Adrenal gland (tissue), 12 donors: ENCODE measurements around the gene PSMD6. TPM values are rescaled to one million over a fixed set of nuclear protein-coding genes. Genes with fewer than 3 reads are reported as not detected.

Experiments
- DNase-seq, 7 donors: peaks; one replicate each; pipeline ENCODE4 v3.0.0-alpha.2; 2019 to 2020
- H3K27ac ChIP-seq, 5 donors: fragments of 200-600 bp; sonication (generic) in 4 of 5; 1 replicate in 3 of 5; 2 replicates in 2 of 5; pipeline versions ENCODE4 v1.5.1 to v1.8.0; 2016 to 2020; ENCODE audit warnings: mild to moderate bottlenecking in 1 of 5
- H3K27me3 ChIP-seq: fragments of 200-600 bp; 2 replicates; pipeline ENCODE4 v1.8.0; 2021
- H3K36me3 ChIP-seq, 2 donors: fragments of 200-600 bp; replicated peaks in 1 of 2; 1 replicate in 1 of 2; 2 replicates in 1 of 2; pipeline versions ENCODE4 v1.5.1 to v1.8.0; 2018 to 2022
- H3K4me1 ChIP-seq, 2 donors: fragments of 200-600 bp; replicated peaks in 1 of 2; 1 replicate in 1 of 2; 2 replicates in 1 of 2; pipeline versions ENCODE4 v1.5.1 to v1.8.0; 2018 to 2021
- H3K4me3 ChIP-seq, 4 donors: fragments of 200-600 bp; sonication (generic) in 3 of 4; one replicate each; pipeline ENCODE4 v1.5.1; 2016 to 2018
- H3K9me3 ChIP-seq, 3 donors: fragments of 200-600 bp; sonication (generic) in 1 of 3; replicated peaks in 1 of 3; 1 replicate in 2 of 3; 2 replicates in 1 of 3; pipeline versions ENCODE4 v1.5.1 to v1.8.0; 2016 to 2021
- POLR2A ChIP-seq, 2 donors: fragments of 450-650 bp; IDR thresholded peaks; one replicate each; pipeline ENCODE4 v1.6.1; 2017; ENCODE audit warnings: antibody characterized with exemption in 2 of 2, mild to moderate bottlenecking in 2 of 2, moderate library complexity in 1 of 2
- WGBS, 4 donors: extraction: QIAGEN DNeasy Blood & Tissue Kit in 2 of 4; methylation state at CpG; one replicate each; pipeline versions ENCODE4 v1.1.5 to v1.1.7; 2013 to 2017; 5-methylcytosine and 5-hydroxymethylcytosine counted together
- intact Hi-C, 2 donors: fragments of 100-400 bp; cut with DNase I; formaldehyde crosslinking; loops; one replicate each; pipeline versions ENCODE4 v1.14.1 to v1.15.0; 2022 to 2023
- polyA plus RNA-seq, 3 donors: library from polyadenylated mRNA; stranded (reverse); fragments of 200-250 nt in 2 of 3; fragments of 350-450 nt in 1 of 3; fragmentation: Illumina TruSeq in 1 of 3; extraction: RNeasy Lipid Tissue Mini Kit (QIAGEN cat#74804) in 1 of 3; gene quantifications; one replicate each; pipeline ENCODE4 v1.2.3, GENCODE V29; 2013 to 2014
- total RNA-seq, 9 donors: library from RNA; depleted of rRNA in 4 of 9; stranded (reverse); fragments of >200 nt in 4 of 9; fragments of 120-200 nt in 1 of 9; fragmentation: NEBNext Ultra II Directional in 1 of 9; extraction: Animal tissue kit (Norgen Biotek cat#: 25700) in 1 of 9; gene quantifications; one replicate each; pipeline versions ENCODE4 v1.1.0 to v1.2.4, GENCODE V29; 2013 to 2023
- TF ChIP-seq, protein P1 (sequence below), 6 experiments: fragments of 450-650 bp in 4 of 6; fragments of 200-600 bp in 2 of 6; sonication (generic) in 1 of 6; IDR thresholded peaks; 1 replicate in 5 of 6; 2 replicates in 1 of 6; pipeline versions ENCODE4 v1.5.1 to v1.8.0; 2016 to 2021; ENCODE audit warnings: antibody characterized with exemption in 6 of 6, mild to moderate bottlenecking in 2 of 6, moderate library complexity in 1 of 6
- donor health status: healthy with polysubstance abuse.
- donor health status: Bipolar disorder and iron deficiency.
- donor health status: DM: yes; HTN: yes; CAD: no.
- donor health status: DM: no; HTN: no; CAD: no.
- donor health status: DM: no; HTN: no; CAD: no.
- donor health status: DM: yes; HTN: yes; CAD: no.

PSMD6 gene
- total and polyA plus RNA-seq, 12 donors: 52.8 to 206 (median 96.9) TPM

DNA sequence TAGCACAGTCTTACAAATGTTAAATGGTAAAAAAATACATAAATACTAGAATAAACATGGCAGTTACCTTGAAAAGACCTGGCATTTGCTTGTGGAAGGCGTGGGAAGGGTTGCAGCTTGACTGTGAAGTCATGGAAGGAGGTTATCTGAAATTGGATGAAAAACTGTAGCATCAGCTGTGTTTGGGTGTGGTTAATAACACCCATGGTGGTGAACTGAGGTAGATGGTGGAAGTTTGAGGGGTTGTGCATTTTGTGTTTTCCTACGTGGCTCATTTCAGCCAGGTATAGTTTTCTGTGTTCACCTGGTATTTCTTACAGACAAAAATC lies 46.5 kb downstream of the PSMD6 start:
- WGBS, 4 donors: 77 to 84% (median 81%) methylated on average over 2 of the region's 2 CpGs

DNA sequence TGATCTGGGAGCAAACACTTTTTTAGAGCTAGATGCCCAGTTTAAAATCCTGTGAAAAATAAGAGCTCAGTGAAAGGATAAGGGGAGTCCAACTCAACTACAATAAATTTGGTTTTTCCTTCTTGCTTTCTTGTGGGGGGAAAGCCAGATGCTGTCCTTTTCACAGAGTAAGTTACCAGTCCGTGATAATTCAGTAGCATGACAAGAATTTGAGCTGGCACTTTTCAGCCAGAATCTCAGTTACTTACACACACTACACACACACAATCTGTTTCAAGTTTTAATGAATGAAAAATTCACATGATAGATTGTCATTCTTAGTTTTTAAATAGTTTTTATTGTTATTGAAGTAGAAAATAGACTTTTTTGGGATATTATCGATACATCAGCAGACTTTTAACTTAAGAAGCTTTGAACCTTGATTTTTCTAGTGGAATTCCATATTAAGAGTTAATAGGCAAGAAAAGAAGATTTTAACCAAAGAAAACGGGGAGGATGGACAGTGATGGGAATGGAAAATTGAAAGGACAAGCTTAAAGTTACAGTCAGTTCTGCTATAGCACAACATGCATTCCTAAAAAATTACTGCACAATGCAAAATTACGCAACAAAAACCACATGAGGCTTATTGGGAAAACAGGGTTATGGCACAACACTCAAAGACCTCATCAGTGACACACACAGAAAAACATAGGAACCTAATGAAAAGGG lies 47.0 kb downstream of the PSMD6 start:
- WGBS, 4 donors: 74 to 80% (median 79%) methylated on average over 4 of the region's 4 CpGs
- intact Hi-C loops: no loop called here
- H3K4me3 ChIP-seq: no peak overlapping the region
- peaks cover 12 to 36% of the 10 kb centered on the region in 2 donors for H3K4me1 ChIP-seq
- H3K36me3 ChIP-seq: peaks cover 0 to 19% of the 10 kb centered on the region in 2 donors
- no peak for TF ChIP-seq POLR2A (IDR thresholded peaks at IDR 0.05)
- TF ChIP-seq, protein P1, sequence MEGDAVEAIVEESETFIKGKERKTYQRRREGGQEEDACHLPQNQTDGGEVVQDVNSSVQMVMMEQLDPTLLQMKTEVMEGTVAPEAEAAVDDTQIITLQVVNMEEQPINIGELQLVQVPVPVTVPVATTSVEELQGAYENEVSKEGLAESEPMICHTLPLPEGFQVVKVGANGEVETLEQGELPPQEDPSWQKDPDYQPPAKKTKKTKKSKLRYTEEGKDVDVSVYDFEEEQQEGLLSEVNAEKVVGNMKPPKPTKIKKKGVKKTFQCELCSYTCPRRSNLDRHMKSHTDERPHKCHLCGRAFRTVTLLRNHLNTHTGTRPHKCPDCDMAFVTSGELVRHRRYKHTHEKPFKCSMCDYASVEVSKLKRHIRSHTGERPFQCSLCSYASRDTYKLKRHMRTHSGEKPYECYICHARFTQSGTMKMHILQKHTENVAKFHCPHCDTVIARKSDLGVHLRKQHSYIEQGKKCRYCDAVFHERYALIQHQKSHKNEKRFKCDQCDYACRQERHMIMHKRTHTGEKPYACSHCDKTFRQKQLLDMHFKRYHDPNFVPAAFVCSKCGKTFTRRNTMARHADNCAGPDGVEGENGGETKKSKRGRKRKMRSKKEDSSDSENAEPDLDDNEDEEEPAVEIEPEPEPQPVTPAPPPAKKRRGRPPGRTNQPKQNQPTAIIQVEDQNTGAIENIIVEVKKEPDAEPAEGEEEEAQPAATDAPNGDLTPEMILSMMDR (IDR thresholded peaks at IDR 0.05): no peak
- no peaks in the 10 kb centered on the region for H3K27me3 ChIP-seq
- peak overlapping the region in 2 of 5 donors; percentile 45 to 47 for H3K27ac ChIP-seq
- H3K9me3 ChIP-seq: no peaks in the 10 kb centered on the region
- DNase-seq: peak in 2 of 7 donors; percentile 32 to 43

More for the DNA sequence above, 46.5 kb downstream of the PSMD6 start:
- Histone ChIP-seq H3K36me3 (peaks cover 0 to 23% of the 10 kb centered on the region in 2 donors), H3K4me3 (no peak overlapping the region), H3K9me3 (no peaks in the 10 kb centered on the region), H3K27ac (peak overlapping the region in 2 of 5 donors; percentile 33 to 45), H3K27me3 (no peaks in the 10 kb centered on the region), H3K4me1 (peaks cover 12 to 34% of the 10 kb centered on the region in 2 donors)
- TF ChIP-seq, protein P1 (IDR thresholded peaks at IDR 0.05): no peak
- no peak for TF ChIP-seq POLR2A (IDR thresholded peaks at IDR 0.05)
- no peak for DNase-seq
- intact Hi-C loops: no loop called here

DNA sequence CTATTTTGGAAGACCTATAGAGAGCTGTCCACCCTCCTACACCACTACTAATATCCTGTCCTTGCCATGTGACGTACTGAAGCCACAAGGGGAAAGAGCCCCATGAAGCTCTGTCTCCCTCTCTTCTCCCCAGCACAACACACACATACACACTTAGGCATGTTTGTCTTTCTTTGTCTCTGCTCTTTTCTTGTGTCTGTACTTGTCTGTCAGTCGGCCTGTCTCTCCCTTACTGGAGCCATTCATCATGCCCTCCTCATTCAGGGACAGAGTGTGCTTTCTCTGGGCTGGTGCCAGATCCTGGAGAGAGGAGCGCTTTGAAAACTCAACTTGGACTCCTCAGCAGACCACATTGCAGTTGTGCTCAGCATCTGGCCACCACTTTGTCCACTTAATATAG lies 47.6 kb downstream of the PSMD6 start:
- Histone ChIP-seq H3K27ac (peak overlapping the region in 1 of 5 donors; percentile 47), H3K27me3 (no peaks in the 10 kb centered on the region), H3K36me3 (peaks cover 0 to 13% of the 10 kb centered on the region in 2 donors), H3K4me1 (peaks cover 12 to 42% of the 10 kb centered on the region in 2 donors), H3K4me3 (no peak overlapping the region), H3K9me3 (no peaks in the 10 kb centered on the region)
- WGBS, 4 donors: 14 to 34% (median 25%) methylated on average over 3 of the region's 3 CpGs
- no peak for TF ChIP-seq POLR2A (IDR thresholded peaks at IDR 0.05)
- TF ChIP-seq, protein P1 (IDR thresholded peaks at IDR 0.05): no peak
- intact Hi-C loops: no loop called here
- peak; percentile 48 to 78 (median 61) for DNase-seq

DNA sequence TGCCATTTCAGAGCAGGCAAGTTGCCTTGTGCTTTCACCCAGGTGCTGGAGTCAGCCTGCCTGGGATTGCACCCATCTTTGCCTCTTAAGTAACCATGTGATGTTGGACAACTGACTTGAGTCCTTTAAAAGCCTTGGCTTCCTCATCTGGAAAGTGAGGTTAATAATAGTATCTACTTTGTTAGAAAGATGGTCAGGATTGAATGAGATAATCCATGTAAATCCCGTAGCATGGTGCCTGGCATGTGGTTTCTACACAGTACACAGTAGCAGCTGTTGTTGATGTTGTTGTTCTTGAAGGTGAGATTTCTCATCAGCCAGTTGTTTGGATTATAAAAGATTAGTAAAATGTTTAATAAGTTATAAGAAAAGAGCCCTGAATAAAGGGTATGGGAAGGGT lies 48.8 kb downstream of the PSMD6 start:
- no peak overlapping the region for H3K4me3 ChIP-seq
- no peak overlapping the region for H3K27ac ChIP-seq
- WGBS, 4 donors: 92 to 96% (median 94%) methylated on average over 1 of the region's 1 CpG
- intact Hi-C loops: no loop called here
- TF ChIP-seq POLR2A (IDR thresholded peaks at IDR 0.05): no peak
- TF ChIP-seq, protein P1 (IDR thresholded peaks at IDR 0.05): no peak
- DNase-seq: no peak
- H3K36me3 ChIP-seq: peaks cover 0 to under 1% of the 10 kb centered on the region in 2 donors
- no peaks in the 10 kb centered on the region for H3K9me3 ChIP-seq
- H3K4me1 ChIP-seq: peaks cover 12 to 44% of the 10 kb centered on the region in 2 donors
- no peaks in the 10 kb centered on the region for H3K27me3 ChIP-seq
